Islet precursor cell (in vitro differentiated cells): Measurements from ENCODE around the gene TAS2R7.
"Not testable (repeated sequence)": the region's sequence is repeated elsewhere in the genome, so short reads cannot be mapped to it uniquely, and the experiment has no call there.

Experiments used
- DNase-seq: peaks from one replicate; pipeline ENCODE4 v3.0.0-alpha.2; 2018

TAS2R7 gene

GRCh38 chr12:10802587-10802986 is at the start of gene TAS2R7:
Gene TAS2R7 (minus strand): TSS chr12:10802627. CDS start chr12:10802570, 57 bp downstream.
- no peak for DNase-seq

- DNase-seq = no peak
These were observed 48.9 kb upstream of the TAS2R7 start for GRCh38 chr12:10851243-10851858.

GRCh38 chr12:10849425-10849878 is 47.0 kb upstream of the TAS2R7 start, which contains the start of gene PRR4:
Gene PRR4 (minus strand): TSS chr12:10849475. CDS start chr12:10849437, 38 bp downstream.
- no peak for DNase-seq

DNA sequence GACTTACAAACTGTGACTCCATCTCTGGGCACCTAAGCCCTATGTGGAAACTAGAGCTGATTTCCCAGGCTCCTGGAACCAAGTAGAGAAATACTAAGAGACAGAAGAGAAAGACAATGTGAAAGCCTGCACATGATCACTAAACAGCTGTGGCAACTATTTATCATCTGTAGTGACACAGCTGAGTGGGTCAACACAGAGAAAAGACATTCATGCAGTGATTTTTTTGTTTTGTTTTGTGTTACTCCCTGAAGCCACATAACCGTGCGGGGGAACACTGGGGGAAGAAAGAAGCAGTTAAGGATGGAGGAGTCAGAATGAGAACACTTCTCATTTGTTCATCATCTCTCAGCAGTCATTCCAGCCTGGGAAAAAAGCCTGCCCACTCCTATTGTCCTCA is 45.3 kb upstream of the TAS2R7 start:
- DNase-seq = no peak

GRCh38 chr12:10842862-10843261 is 40.4 kb upstream of the TAS2R7 start:
- no peak for DNase-seq

DNA sequence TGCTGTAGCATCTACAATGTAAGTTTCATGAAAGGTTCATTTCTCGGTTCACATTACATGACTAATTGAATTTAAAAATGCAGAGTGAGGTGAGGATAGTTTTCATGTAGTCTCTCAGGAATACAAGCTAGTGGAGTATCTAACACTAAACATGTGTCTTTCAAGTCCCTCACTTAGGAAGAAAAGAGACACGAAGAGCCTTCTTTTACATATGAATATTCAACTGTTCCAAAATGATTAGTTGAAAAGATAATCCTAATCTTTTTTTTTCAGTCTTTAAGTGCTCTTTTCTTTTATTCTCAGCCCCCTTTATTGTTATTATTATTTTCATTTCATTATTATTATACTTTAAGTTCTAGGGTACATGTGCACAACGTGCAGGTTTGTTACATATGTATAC is 36.0 kb upstream of the TAS2R7 start:
- DNase-seq = no peak

DNA sequence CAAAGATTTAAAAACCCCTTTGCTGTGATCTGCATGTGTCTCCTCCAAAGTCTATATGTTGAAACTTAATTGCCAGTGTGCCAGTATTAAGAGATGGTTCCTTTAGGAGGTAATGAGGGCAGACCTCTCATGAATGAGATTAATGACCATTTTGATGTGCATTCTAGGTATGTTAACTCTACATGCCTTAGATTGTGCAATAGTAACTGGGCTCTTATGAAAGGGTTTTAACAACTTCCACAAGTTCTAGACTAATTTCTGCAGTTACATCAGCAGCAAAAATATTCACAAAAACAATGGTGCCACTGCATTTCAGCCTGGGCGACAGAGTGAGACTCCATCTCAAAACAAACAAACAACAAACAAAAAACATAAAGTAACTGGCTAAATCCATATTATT is 27.6 kb upstream of the TAS2R7 start:
- no peak for DNase-seq

GRCh38 chr12:10826258-10826657 is 23.8 kb upstream of the TAS2R7 start, which contains the start of gene TAS2R10:
Gene TAS2R10 (minus strand): TSS chr12:10826358. CDS start chr12:10826269, 89 bp downstream.
- DNase-seq = no peak

GRCh38 chr12:10824957-10825356 is 22.5 kb upstream of the TAS2R7 start:
- no peak for DNase-seq

DNA sequence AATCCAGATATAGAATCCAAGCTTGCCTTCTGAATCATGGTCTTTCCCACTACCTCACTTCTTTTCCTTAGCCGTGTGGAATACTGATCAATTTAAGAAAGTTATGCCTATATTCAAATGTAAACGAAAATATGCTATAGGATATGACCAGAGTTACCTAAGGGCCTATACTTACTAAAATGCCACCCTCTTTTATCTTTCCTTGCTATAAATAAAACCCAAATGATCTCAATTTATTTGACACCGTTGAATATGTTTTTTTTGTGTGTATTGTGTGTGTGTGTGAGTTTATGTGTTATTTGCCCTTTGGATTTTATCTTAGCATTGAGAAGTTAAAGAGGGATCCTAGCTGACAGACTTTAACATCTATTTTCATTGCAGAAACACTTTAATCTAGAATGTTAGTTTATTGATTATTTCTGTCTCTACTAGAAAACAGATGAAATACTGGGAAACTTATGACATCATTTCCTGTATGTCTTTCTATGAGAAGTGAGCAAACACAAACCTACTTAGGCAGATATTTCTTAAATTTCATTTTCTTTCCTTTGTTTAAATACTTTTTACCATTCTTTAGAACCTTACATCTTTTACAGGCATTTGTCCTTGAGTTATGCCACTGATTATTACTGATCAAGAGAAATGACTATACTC is 9.6 kb upstream of the TAS2R7 start:
- DNase-seq = no peak

DNA sequence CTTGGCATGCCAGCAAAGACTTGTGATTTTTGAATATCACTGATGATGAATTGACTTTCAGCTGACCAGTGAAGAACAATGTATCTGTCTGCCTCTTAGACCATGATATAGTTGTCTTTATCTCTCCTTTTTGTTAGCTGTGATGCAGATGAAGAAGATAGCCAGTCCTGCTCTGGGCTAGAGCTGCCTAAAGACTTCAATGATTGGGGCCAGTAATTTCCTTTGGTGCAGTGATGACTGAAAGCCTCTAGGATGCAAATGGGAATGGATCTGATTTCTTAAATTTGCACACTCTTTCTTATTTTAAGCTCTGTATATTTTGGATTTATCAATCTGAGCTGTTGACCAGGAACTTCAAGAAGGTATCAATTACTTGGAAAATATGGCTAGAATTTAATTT is 7.6 kb upstream of the TAS2R7 start, which contains the start of gene TAS2R9:
Gene TAS2R9 (minus strand): TSS at position 101 of the 400 bp plus-strand sequence. CDS start 93 bp downstream, at position 8.
- DNase-seq = no peak

DNA sequence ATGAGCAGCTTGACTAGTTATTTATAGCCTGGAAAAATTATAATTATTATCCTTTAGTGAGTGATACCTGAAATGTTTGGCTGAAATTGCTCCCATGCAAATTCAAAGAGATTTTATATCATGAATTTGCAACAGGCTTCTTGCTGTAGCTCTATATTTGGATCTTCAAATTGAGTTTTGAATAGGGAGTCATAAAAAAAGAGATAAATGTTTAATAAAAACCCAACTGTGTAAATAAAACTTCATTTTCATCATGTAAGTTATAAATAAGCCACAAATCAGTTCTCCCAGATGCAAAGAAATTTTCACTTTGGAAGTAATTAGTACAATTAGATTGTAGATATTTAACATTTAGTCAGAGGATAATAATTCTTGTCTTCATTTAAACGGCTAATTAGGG is 4.8 kb upstream of the TAS2R7 start, which contains the start of gene TAS2R8:
Gene TAS2R8 (minus strand): TSS at position 101 of the 400 bp plus-strand sequence. CDS start 306 bp downstream, outside the sequence.
- no peak for DNase-seq

GRCh38 chr12:10801741-10802140 is 686 bp downstream of the TAS2R7 start:
- no peak for DNase-seq

- DNase-seq = no peak
These were observed 8.2 kb downstream of the TAS2R7 start for GRCh38 chr12:10794222-10794621.

DNA sequence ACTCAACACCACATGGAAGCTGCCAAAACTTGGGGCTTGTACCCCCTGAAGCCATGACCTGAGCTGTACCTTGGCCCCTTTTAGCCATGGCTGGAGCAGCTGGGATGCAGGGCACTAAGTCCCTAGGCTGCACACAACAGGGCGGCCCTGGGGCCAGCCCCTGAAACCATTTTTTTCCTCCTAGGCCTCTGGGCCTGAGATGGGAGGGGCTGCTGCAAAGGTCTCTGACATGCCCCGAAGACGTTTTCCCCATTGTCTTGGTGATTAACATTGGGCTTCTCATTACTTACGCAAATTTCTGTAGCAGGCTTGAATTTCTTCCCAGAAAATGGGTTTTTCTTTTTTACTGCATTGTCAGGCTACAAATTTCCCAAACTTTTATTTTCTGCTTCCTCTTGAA is 10.7 kb downstream of the TAS2R7 start:
- not testable (repeated sequence) for DNase-seq

GRCh38 chr12:10783252-10783651 is 19.2 kb downstream of the TAS2R7 start:
- no peak for DNase-seq

DNA sequence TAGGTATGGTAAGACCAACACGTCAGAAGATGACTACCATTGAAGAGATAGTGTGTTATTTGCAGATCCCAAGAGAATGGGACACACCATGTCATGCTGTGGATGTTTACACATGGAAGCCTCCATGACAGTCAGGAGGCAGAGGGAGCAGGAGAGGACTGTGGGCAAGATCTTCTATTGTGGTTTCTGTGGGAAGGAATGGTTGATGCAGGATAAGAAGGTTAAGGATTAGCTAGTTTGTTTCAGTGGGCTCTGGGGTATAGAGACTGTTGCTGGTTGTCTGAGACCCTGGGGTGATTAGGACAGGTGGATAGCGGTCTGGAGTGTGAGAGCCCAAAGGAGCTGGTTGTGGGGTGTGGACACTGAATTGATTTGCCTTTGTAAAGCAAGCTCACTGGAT is 23.3 kb downstream of the TAS2R7 start:
- no peak for DNase-seq

GRCh38 chr12:10771132-10771733 is 31.2 kb downstream of the TAS2R7 start:
- no peak for DNase-seq

- no peak for DNase-seq
These were observed 42.8 kb downstream of the TAS2R7 start for GRCh38 chr12:10759657-10760056.

- no peak for DNase-seq
These were observed 46.2 kb downstream of the TAS2R7 start for GRCh38 chr12:10756194-10756593.

- DNase-seq = no peak
These were observed 49.4 kb downstream of the TAS2R7 start for GRCh38 chr12:10753059-10753458.
